Measurements from ENCODE around the gene LEFTY1. TPM values are rescaled to one million over a fixed set of nuclear protein-coding genes. Genes with fewer than 3 reads are reported as not detected.

The LEFTY1 gene
- total RNA-seq, 2 experiments from 2014 or later, result 0.09 to 1.0 TPM

DNA sequence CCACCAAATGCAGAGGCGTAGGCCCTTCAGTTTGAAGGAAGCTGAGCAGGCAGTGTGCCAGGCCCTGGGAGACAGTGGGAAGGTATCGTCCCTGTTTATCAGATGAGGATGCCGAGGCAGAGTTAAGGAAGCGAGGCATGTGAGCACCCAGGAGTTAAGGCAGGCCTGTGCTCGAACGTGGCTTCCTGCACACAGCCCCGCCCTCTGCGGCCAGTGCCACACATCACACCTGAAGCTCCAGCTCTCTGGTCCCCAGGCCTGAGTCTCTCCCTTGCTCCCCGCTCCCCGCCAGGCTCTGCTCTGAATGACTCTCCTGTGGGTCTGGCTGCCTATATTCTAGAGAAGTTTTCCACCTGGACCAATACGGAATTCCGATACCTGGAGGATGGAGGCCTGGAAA is 46.9 kb downstream of the LEFTY1 start:
- TF ChIP-seq, protein P1, sequence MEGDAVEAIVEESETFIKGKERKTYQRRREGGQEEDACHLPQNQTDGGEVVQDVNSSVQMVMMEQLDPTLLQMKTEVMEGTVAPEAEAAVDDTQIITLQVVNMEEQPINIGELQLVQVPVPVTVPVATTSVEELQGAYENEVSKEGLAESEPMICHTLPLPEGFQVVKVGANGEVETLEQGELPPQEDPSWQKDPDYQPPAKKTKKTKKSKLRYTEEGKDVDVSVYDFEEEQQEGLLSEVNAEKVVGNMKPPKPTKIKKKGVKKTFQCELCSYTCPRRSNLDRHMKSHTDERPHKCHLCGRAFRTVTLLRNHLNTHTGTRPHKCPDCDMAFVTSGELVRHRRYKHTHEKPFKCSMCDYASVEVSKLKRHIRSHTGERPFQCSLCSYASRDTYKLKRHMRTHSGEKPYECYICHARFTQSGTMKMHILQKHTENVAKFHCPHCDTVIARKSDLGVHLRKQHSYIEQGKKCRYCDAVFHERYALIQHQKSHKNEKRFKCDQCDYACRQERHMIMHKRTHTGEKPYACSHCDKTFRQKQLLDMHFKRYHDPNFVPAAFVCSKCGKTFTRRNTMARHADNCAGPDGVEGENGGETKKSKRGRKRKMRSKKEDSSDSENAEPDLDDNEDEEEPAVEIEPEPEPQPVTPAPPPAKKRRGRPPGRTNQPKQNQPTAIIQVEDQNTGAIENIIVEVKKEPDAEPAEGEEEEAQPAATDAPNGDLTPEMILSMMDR (conservative IDR thresholded peaks at IDR 0.05; ENCODE audit: low read length), result no peak
- TF ChIP-seq EZH2phosphoT487 (IDR thresholded peaks at IDR 0.05; ENCODE audit: borderline replicate concordance, low read depth, low read length), result no peak
- no peak overlapping the region for H3K4me3 ChIP-seq (ENCODE audit: low read depth, low read length, poor library complexity, severe bottlenecking)
- no peaks in the 10 kb centered on the region for H3K9me2 ChIP-seq (ENCODE audit: insufficient read depth, low read length)
- H3K27ac ChIP-seq (ENCODE audit: low read depth, low read length, poor library complexity, severe bottlenecking), result no peak overlapping the region
- ChIA-PET POLR2A (interaction anchor here (0.7 kb wide), 1 partner anchor 362 kb away, joined by 3 read pairs; no protein-coding TSS in a partner anchor), CTCF (ENCODE audit: unreplicated experiment) (no interaction called here)
- peaks cover 16% of the 10 kb centered on the region for H3K4me1 ChIP-seq (ENCODE audit: insufficient read depth, low read length, poor library complexity, severe bottlenecking)
- no TSS peak for BruUV-seq (replicated peaks)
- H3K4me2 ChIP-seq (ENCODE audit: low read length), result no peak overlapping the region
- no peaks in the 10 kb centered on the region for H3K9me3 ChIP-seq (ENCODE audit: low read length)
- no peaks in the 10 kb centered on the region for H3K79me2 ChIP-seq (ENCODE audit: insufficient read depth, low read depth, low read length)
- intact Hi-C loops (cut with micrococcal nuclease; ENCODE audit: unreplicated experiment), result no loop called here
- peaks cover 7% of the 10 kb centered on the region; the same call in 1 of the 2 replicates for H3K36me3 ChIP-seq (ENCODE audit: insufficient read depth, low read length)
- no peak overlapping the region for H2AFZ ChIP-seq (ENCODE audit: low read length)
- no peaks in the 10 kb centered on the region for H4K20me1 ChIP-seq (ENCODE audit: insufficient read depth, low read length)
- no peak for DNase-seq (ENCODE audit: low spot score)

DNA sequence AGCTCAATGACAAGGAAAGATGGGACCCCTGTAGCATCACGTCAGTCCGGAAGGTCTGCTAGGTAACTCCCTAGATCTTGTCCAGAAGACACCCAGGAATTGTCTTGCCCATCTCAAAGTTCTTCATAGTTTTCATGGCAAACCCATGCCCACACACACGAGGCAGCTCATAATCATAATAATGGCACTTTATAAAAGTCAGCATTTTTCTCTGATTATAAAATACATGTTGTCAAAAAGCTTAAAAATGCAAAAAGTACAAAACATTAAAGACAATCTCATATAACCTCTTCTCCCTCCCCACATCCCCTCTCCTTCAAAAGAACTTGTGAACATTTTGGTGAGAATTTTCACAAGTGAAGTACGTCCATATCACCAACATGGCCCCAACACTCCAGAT is 48.2 kb downstream of the LEFTY1 start:
- ChIA-PET CTCF (ENCODE audit: unreplicated experiment) (interaction anchor here (1.3 kb wide), 1 partner anchor 15 kb away, joined by 3 read pairs; no protein-coding TSS in a partner anchor), POLR2A (interaction anchor here (0.9 to 1.6 kb wide), 3 partner anchors 27 to 181 kb away, joined by 3 to 4 read pairs (median 3); no protein-coding TSS in a partner anchor)
- H4K20me1 ChIP-seq (ENCODE audit: insufficient read depth, low read length), result no peaks in the 10 kb centered on the region
- no peak overlapping the region for H2AFZ ChIP-seq (ENCODE audit: low read length)
- H3K4me3 ChIP-seq (ENCODE audit: low read depth, low read length, poor library complexity, severe bottlenecking), result no peak overlapping the region
- H3K79me2 ChIP-seq (ENCODE audit: insufficient read depth, low read depth, low read length), result no peaks in the 10 kb centered on the region
- no peaks in the 10 kb centered on the region for H3K9me3 ChIP-seq (ENCODE audit: low read length)
- no peak overlapping the region for H3K4me2 ChIP-seq (ENCODE audit: low read length)
- H3K36me3 ChIP-seq (ENCODE audit: insufficient read depth, low read length), result no peaks in the 10 kb centered on the region
- TF ChIP-seq, protein P1 (conservative IDR thresholded peaks at IDR 0.05; ENCODE audit: low read length), result no peak
- no peak for TF ChIP-seq EZH2phosphoT487 (IDR thresholded peaks at IDR 0.05; ENCODE audit: borderline replicate concordance, low read depth, low read length)
- no peak for DNase-seq (ENCODE audit: low spot score)
- H3K4me1 ChIP-seq (ENCODE audit: insufficient read depth, low read length, poor library complexity, severe bottlenecking), result peaks cover 2% of the 10 kb centered on the region
- no TSS peak for BruUV-seq (replicated peaks)
- intact Hi-C loops (cut with micrococcal nuclease; ENCODE audit: unreplicated experiment), result no loop called here
- no peaks in the 10 kb centered on the region for H3K9me2 ChIP-seq (ENCODE audit: insufficient read depth, low read length)
- no peak overlapping the region for H3K27ac ChIP-seq (ENCODE audit: low read depth, low read length, poor library complexity, severe bottlenecking)

DNA sequence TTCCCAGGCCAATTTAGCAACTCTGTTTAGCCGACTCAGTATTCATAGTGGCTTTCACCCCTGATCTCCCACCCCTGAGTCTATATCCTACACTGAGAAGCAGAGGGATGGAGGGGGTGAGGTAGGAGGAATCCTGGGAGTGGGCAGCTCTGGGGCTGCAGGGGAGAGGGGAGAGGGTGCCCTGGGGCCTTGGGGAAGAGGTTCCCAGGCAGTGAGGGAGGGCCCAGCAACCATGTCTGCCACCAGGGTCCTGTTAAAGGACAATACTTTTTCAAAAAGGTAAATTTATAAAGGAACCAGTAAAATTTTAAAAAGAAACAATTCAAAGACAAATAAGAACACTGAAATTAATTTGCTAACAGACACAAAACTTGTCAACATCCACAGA is 48.7 kb downstream of the LEFTY1 start:
- Histone ChIP-seq H3K4me3 (ENCODE audit: low read depth, low read length, poor library complexity, severe bottlenecking) (no peak overlapping the region), H2AFZ (ENCODE audit: low read length) (no peak overlapping the region), H3K4me2 (ENCODE audit: low read length) (no peak overlapping the region), H3K27ac (ENCODE audit: low read depth, low read length, poor library complexity, severe bottlenecking) (no peak overlapping the region), H3K79me2 (ENCODE audit: insufficient read depth, low read depth, low read length) (no peaks in the 10 kb centered on the region), H4K20me1 (ENCODE audit: insufficient read depth, low read length) (no peaks in the 10 kb centered on the region), H3K9me2 (ENCODE audit: insufficient read depth, low read length) (no peaks in the 10 kb centered on the region), H3K36me3 (ENCODE audit: insufficient read depth, low read length) (no peaks in the 10 kb centered on the region), H3K4me1 (ENCODE audit: insufficient read depth, low read length, poor library complexity, severe bottlenecking) (no peaks in the 10 kb centered on the region), H3K9me3 (ENCODE audit: low read length) (no peaks in the 10 kb centered on the region)
- intact Hi-C loops (cut with micrococcal nuclease; ENCODE audit: unreplicated experiment), result no loop called here
- BruUV-seq (replicated peaks), result no TSS peak
- ChIA-PET CTCF (ENCODE audit: unreplicated experiment) (interaction anchor here (1.3 kb wide), 1 partner anchor 14 kb away, joined by 3 read pairs; no protein-coding TSS in a partner anchor), POLR2A (interaction anchor here (0.9 to 1.6 kb wide), 3 partner anchors 26 to 181 kb away, joined by 3 to 4 read pairs (median 3); no protein-coding TSS in a partner anchor)
- no peak for DNase-seq (ENCODE audit: low spot score)
- TF ChIP-seq EZH2phosphoT487 (IDR thresholded peaks at IDR 0.05; ENCODE audit: borderline replicate concordance, low read depth, low read length), result no peak
- TF ChIP-seq, protein P1 (conservative IDR thresholded peaks at IDR 0.05; ENCODE audit: low read length), result no peak

All from OCI-LY7 (cell line).